ENCODE data around the gene CMTM6. TPM values are rescaled to one million over a fixed set of nuclear protein-coding genes. Genes with fewer than 3 reads are reported as not detected.

Gene CMTM6
- total and polyA plus RNA-seq, 2 of the 8 experiments (the other 6 are each of a cell fraction or from before 2014, with no cell fraction given) = 24.0 to 51.5 TPM

GRCh38 chr3:32455609-32456428 is 46.8 kb downstream of the CMTM6 start (continued):
- TF ChIP-seq MAX (IDR thresholded peaks at IDR 0.05) (no peak), SIRT6 (IDR thresholded peaks at IDR 0.05; ENCODE audit: low read length) (no peak), EZH2 (IDR thresholded peaks at IDR 0.05; ENCODE audit: low read depth, low read length, severe bottlenecking) (no peak), RAD21 (IDR thresholded peaks at IDR 0.05 in 1 of 2, conservative IDR thresholded peaks at IDR 0.05 in 1 of 2; ENCODE audit: low read depth in 2 of 2, low read length in 2 of 2) (no peak)

Measured in H1 (cell line).